Measurements from ENCODE around the gene VPS33A.
"Not testable (repeated sequence)": the region's sequence is repeated elsewhere in the genome, so short reads cannot be mapped to it uniquely, and the experiment has no call there.

GRCh38 chr12:122258939-122259338, 7.4 kb downstream of the VPS33A start:
- not testable (repeated sequence) for TF ChIP-seq CTCF, POLR2AphosphoS5, POLR2A (IDR thresholded peaks at IDR 0.05)
